Peyer's patch (tissue), 4 donors: Measurements from ENCODE around the gene GPR158.

ENCODE experiments used
- CTCF ChIP-seq, 6 experiments: fragments of 450-650 bp in 4 of 6; fragments of 200-600 bp in 2 of 6; sonication (generic) in 1 of 6; IDR thresholded peaks; one replicate each; pipeline ENCODE4 v1.5.1; 2017 to 2019; ENCODE audit warnings: antibody characterized with exemption in 6 of 6, mild to moderate bottlenecking in 3 of 6, moderate library complexity in 1 of 6
- POLR2A ChIP-seq, 2 donors: fragments of 450-650 bp; IDR thresholded peaks; one replicate each; pipeline ENCODE4 v1.5.1; 2017; ENCODE audit warnings: antibody characterized with exemption in 2 of 2, mild to moderate bottlenecking in 2 of 2, moderate library complexity in 2 of 2

- TF ChIP-seq CTCF (IDR thresholded peaks at IDR 0.05), result no peak
- TF ChIP-seq POLR2A (IDR thresholded peaks at IDR 0.05), result no peak
Observed at GRCh38 chr10:25604591-25604990, 429.8 kb downstream of the GPR158 start.
